Stimulated activated CD4-positive, alpha-beta T cell treated with anti-CD3 and anti-CD28 coated beads, Interleukin-12 subunit alpha, Interleukin-12 subunit beta, amount 100 ng/mL, for 48 hours (primary cell): ENCODE measurements around the gene VPS13D.

Source experiments
- DNase-seq, 3 donors: peaks; one replicate each; pipeline ENCODE4 v3.0.0-alpha.2; 2020; ENCODE audit warnings: low read depth in 2 of 3, low spot score in 1 of 3

The VPS13D gene

GRCh38 chr1:12417389-12417788 is 187.6 kb downstream of the VPS13D start:
- no peak for DNase-seq

DNA sequence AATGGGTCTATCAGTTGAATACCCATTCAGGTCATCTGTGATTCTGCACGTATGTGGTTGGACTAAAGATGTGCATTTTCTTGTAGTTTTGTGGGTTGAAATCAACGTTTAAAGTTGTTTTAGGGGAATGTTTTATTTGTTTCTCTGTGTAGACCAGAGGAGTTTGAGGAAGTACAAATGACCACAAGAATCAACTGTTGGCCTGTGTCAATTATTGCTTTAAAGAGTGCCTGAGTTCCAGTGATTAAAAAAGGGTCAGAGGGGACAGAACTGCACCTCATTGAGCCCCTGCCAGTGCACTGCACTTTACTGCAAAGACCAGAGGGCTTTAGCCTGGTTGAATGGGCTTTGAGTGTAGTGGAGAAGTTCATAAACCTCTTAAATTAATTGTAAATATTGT is 190.3 kb downstream of the VPS13D start:
- DNase-seq: no peak

GRCh38 chr1:12422488-12422887 is 192.7 kb downstream of the VPS13D start:
- no peak for DNase-seq

- no peak for DNase-seq
These were observed 194.3 kb downstream of the VPS13D start for GRCh38 chr1:12424087-12424529.

DNA sequence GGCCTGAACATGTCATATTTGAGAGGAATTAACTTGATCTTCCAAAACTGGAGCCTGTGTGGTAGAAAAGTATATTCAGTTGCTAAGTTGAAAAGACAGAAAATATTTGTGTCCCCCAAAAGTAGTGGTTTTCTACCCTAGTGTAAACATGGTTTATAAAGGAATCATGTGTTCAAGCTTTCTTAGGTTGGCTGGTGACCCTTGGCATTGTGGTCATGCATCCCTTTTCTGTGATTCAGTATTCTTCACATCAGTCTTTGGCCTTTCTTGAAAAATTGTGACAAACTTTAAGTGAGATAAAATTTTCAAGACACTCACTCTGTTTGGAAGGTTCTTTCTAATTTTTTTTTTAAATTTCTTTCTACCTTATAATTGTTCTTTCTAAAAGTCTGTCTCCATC is 195.0 kb downstream of the VPS13D start:
- DNase-seq: no peak

DNA sequence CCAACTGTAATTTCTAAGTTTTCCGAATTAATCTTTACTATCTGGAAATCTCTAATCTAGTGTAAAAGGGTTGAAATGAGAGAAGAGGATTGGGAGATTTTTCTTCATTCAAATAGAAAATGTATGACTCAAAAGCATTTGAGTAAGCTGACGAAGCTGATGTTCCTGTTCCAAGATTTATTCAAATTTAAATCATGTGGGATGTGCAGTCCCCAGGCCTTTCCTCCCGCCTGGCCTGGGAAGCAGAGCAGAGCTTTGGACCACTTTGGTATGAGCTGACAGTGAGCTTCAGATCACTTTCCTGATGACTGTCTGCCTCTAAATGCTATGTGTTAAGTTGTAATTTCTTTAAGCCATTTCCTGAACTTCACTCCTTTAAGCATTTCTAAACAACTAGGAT is 196.2 kb downstream of the VPS13D start:
- DNase-seq: no peak

GRCh38 chr1:12428334-12428733 is 198.5 kb downstream of the VPS13D start:
- no peak for DNase-seq

DNA sequence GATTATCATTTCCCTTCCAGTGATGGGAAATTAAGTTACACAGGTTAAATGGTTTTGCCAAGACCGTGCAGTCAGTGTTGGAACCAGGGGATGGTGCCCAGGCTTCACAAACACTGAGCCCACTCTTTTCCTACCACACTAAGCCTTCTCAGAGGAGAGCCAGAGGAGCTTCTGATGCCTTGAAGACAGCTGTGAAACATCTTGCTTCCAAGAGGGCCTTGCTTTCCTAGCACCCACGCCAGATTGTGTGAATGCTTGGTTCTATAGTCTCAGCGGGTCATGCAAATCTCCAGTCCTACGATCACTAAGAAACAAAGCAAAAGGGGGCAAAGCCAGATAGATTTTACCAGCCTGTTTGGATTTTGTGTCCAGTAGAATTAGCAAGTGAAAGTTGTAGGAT is 200.7 kb downstream of the VPS13D start:
- DNase-seq: no peak

- no peak for DNase-seq
These were observed 203.1 kb downstream of the VPS13D start for GRCh38 chr1:12432897-12433296.

- DNase-seq: no peak
These were observed 203.7 kb downstream of the VPS13D start for GRCh38 chr1:12433323-12434053.

DNA sequence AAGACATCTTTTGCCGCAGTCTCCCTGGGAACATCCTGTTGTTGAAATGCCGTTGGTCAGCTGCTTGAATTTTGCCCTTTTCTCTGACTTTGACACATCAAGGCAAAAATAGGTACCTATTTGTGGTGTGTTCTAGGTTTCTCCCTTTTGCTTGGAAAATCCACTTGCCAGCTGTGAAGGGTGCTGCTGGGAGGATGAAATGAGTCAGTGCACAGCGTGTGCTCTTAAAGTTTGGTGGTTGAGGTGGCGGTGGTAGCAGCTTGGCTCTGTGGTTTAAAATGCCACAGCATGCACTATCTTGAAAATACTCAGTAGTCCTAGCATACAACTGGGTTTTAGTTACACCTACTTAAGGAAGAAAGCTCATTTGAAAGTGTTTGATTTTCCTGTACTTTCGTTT is 204.3 kb downstream of the VPS13D start:
- peak; percentile 59 to 67 (median 65) for DNase-seq

GRCh38 chr1:12434686-12435085 is 204.9 kb downstream of the VPS13D start:
- DNase-seq: no peak

DNA sequence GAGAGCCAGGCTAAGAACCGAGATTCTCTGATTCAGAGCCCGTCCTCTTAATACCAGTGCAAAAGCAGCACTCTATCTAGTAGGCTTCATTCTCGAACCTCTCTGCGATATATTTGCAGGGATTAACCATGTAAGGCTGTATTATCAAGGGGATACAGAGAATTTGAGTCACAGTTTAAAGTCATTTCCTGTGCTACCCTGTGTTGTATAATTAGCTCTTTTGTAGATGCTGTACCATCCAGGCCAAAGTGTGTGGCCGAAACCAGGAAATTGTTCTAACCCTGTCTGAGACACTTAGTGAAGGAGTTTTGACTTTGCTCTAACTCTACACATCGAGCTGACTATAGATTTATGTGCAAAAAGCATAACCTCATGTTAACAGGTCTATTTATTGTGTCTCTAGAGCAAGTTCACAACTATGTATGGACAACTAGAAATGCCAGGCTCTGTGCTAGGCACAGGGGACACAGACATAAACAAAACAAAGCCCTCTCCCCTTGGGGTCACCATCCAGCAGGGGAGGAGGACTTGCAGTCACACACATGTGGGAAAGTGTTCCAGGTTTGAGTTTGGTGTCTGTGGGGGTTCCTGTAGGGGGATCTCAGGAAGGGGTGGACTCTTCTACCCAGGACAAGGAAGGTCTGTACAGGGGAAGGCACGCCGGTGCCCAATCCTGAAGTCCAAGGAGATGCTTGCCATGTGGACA is 206.0 kb downstream of the VPS13D start:
- DNase-seq: peak in 2 of 3 donors; percentile 44 to 51

DNA sequence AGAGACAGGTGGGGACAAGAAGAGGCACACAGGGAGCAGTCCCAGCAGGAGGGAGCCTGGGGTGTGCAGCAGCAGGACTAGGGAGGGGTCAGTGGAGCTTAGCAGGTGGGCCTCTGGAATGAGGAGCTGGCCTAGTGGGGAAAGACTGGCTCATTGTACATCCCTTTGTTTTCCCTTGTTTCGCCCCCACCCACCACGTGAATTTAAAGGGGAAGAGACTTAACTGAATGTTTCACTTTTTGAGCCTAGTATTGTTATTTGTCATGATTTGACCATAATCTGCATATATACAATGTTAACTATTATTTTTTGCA is 206.5 kb downstream of the VPS13D start:
- no peak for DNase-seq

- no peak for DNase-seq
These were observed 207.2 kb downstream of the VPS13D start for GRCh38 chr1:12436817-12437599.

DNA sequence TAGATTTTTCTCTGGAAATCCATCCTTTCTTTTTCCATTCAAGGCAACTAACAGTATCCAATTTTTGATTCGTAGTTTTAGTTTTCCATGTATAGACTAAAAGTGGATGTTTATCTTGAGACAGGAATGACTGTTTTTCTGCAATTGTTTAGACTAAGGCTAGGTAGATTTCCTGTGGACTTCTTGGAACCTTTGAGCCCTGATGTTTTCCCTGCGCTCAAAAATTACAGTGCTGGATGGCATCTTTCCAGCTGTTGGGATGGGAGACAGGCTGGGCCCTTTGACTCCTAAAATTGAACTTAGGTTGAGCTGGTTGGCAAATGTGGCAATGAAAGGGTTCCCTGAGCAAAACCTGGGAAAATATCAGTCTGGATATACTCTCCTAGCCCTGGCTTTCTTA is 207.8 kb downstream of the VPS13D start:
- DNase-seq: no peak

DNA sequence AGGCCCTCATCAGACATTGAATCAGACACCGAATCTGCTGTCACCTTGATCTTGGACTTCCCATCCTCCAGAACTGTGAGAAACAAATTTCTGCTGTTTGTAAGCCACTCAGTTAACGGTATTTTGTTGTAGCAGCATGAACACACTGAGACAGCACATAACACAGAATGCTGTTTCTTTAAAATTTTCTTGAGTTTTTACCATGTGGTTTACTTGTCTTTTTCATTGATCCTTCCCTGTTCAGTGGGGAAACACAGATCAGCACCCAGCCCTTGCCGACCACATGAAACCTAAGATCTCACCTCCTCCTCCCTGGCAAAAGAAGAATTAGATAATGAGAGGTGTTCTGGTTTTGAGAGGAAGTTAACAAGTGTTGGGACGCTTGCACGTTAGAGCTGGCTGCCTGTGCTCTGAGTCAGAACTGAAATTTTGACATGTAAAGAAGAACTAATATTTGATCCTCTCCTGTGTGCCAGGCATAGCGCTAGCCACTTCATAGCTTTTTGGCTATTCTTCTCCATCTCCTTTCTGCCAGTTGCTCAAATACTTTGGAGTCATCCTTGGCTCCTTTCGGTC is 208.6 kb downstream of the VPS13D start:
- peak in 1 of 3 donors; percentile 28 for DNase-seq

GRCh38 chr1:12439073-12439472 is 209.2 kb downstream of the VPS13D start:
- DNase-seq: no peak

DNA sequence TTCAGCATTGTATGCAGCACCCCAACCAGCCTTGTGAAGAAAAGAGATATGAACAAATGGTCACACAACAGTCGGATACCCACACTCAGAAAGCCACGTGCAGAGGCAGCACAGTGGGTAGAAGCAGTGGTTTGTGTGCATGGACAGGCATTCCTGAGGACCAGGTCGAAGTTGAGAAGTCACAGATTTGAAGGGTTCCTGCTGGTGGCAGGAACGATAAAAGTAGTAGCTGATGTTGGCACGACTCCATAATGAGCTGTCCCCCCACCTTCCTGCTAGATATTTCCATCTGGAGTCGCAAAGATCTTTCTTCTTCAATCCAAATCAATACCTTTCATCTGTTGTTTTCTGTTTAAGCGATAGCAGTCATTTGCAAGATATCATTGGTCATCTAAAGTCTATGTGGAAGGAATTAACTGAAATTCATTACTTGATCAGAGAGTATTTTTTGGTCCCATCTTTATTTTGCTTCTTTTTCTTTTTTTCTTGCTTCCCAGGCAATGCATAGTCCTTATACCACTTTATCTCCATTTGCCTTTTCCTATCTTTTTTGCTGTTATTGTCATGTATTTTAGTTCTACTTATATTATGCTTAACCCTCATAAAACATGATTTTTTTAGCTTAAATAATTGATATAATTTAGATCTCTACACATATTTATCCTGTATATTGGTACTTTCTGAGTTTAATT is 211.7 kb downstream of the VPS13D start:
- no peak for DNase-seq

GRCh38 chr1:12442217-12442616 is 212.4 kb downstream of the VPS13D start:
- no peak for DNase-seq

GRCh38 chr1:12443151-12443550 is 213.3 kb downstream of the VPS13D start:
- DNase-seq: no peak
